K562 (cell line): ENCODE data around the gene LRGUK. TPM values are rescaled to one million over a fixed set of nuclear protein-coding genes. Genes with fewer than 3 reads are reported as not detected.

ENCODE experiments used
- ATAC-seq: fragments of 200-7000 bp; cut with Tn5 transposase; 3 replicates; pipeline ENCODE4 v1.9.1; 2020; ENCODE audit warnings: moderate library complexity
- BruUV-seq: library from RNA; stranded (reverse); fragments of 400-500 nt; replicated peaks from 2 replicates; lab custom pipeline; 2021; lab: Mats Ljungman, UMichigan
- CTCF ChIA-PET: fragments of 300-600 bp; formaldehyde crosslinking; extraction: SDS; loops from one replicate; lab custom pipeline; 2021; ENCODE audit warnings: low intra/inter-chr PET ratio; lab: Yijun Ruan, JAX
- POLR2A ChIA-PET: fragments of 300-600, 350-650 bp; sonication (Branson Sonifier 250); formaldehyde crosslinking; extraction: SDS; loops from one replicate; lab custom pipeline; 2021; ENCODE audit warnings: antibody characterized with exemption, inconsistent platforms; lab: Yijun Ruan, JAX
- DNase-seq, 4 experiments: peaks; one replicate each; pipeline versions ENCODE4 v3.0.0 to v3.0.0-alpha.2; 2011 to 2018; ENCODE audit warnings: low spot score in 3 of 4, mixed read lengths in 3 of 4; ENCODE audit errors: extremely low read depth in 1 of 4
- FAIRE-seq: peaks from 2 replicates; lab custom pipeline; 2011; peaks lifted over from hg19 to GRCh38; lab: Jason Lieb, UNC
- H2AFZ ChIP-seq: 2 replicates; pipeline ENCODE4 v1.6.0; 2011; ENCODE audit warnings: low read depth, low read length, control low read depth, inconsistent platforms
- H3K27ac ChIP-seq: fragments of 200-600 bp; 3 replicates; pipeline ENCODE4 v1.8.0; 2011; ENCODE audit warnings: low read depth, mild to moderate bottlenecking, control low read depth, inconsistent platforms, low read length, moderate library complexity, mixed read lengths; ENCODE audit errors: extremely low read depth
- H3K27me3 ChIP-seq, 2 experiments: fragments of 300-600 bp in 1 of 2; 2 replicates in 1 of 2; 3 replicates in 1 of 2; pipeline versions ENCODE4 v1.6.0 to v1.8.0; 2011; ENCODE audit warnings: inconsistent platforms in 2 of 2, low read length in 2 of 2, mild to moderate bottlenecking in 1 of 2, mixed read lengths in 1 of 2, moderate library complexity in 1 of 2; ENCODE audit not compliant: control insufficient read depth in 2 of 2, insufficient read depth in 2 of 2
- H3K36me3 ChIP-seq: fragments of 300-600 bp; 3 replicates; pipeline ENCODE4 v1.8.0; 2011; ENCODE audit warnings: mild to moderate bottlenecking, low read length, inconsistent platforms; ENCODE audit not compliant: control insufficient read depth, insufficient read depth
- H3K4me1 ChIP-seq, 2 experiments: fragments of 200-600 bp in 1 of 2; replicated peaks in 1 of 2; 2 replicates in 1 of 2; 3 replicates in 1 of 2; pipeline versions ENCODE4 v1.5.1 to v1.8.0; 2011; ENCODE audit warnings: inconsistent platforms in 2 of 2, low read length in 2 of 2, mild to moderate bottlenecking in 1 of 2, mixed read lengths in 1 of 2, moderate library complexity in 1 of 2; ENCODE audit not compliant: control insufficient read depth in 2 of 2, insufficient read depth in 2 of 2
- H3K4me2 ChIP-seq: 2 replicates; pipeline ENCODE4 v1.6.1; 2011; ENCODE audit warnings: low read length, control low read depth, inconsistent platforms, mixed read lengths; ENCODE audit not compliant: insufficient read depth
- H3K4me3 ChIP-seq: fragments of 200-600 bp; sonication (generic), shearing (Covaris generic); 2 replicates; pipeline ENCODE4 v1.5.1; 2016; ENCODE audit warnings: control low read depth, inconsistent platforms
- H3K79me2 ChIP-seq: fragments of 200-600 bp; 3 replicates; pipeline ENCODE4 v1.8.0; 2011; ENCODE audit warnings: low read length, inconsistent platforms; ENCODE audit not compliant: control insufficient read depth, insufficient read depth
- H3K9ac ChIP-seq, 2 experiments: 2 replicates each; pipeline versions ENCODE4 v1.6.0 to v1.6.1; 2011; ENCODE audit warnings: low read depth in 2 of 2, low read length in 2 of 2, control low read depth in 1 of 2, inconsistent platforms in 1 of 2, mild to moderate bottlenecking in 1 of 2, mixed read lengths in 1 of 2; ENCODE audit not compliant: insufficient read depth in 1 of 2
- H3K9me1 ChIP-seq: one replicate; pipeline ENCODE4 v1.6.0; 2011; ENCODE audit warnings: inconsistent platforms, mild to moderate bottlenecking, low read length, moderate library complexity; ENCODE audit not compliant: control insufficient read depth, insufficient read depth
- H3K9me3 ChIP-seq: replicated peaks from 2 replicates; pipeline ENCODE4 v1.5.1; 2011; ENCODE audit warnings: low read depth, low read length, inconsistent platforms; ENCODE audit not compliant: control insufficient read depth, insufficient read depth
- H4K20me1 ChIP-seq: replicated peaks from 2 replicates; pipeline ENCODE4 v1.6.1; 2011; ENCODE audit warnings: low read length, inconsistent platforms, mixed read lengths; ENCODE audit not compliant: control insufficient read depth, insufficient read depth
- NFATC3 ChIP-seq: fragments of 450-650 bp; IDR thresholded peaks from 2 replicates; pipeline ENCODE4 v1.6.1; 2017; ENCODE audit warnings: mild to moderate bottlenecking
- NR0B1 ChIP-seq: fragments of 450-650 bp; IDR thresholded peaks from one replicate; pipeline ENCODE4 v1.6.1; 2018; ENCODE audit warnings: mild to moderate bottlenecking, moderate library complexity; ENCODE audit not compliant: partially characterized antibody
- SAP30 ChIP-seq: fragments of 200-600 bp; sonication (generic); IDR thresholded peaks from 2 replicates; pipeline ENCODE4 v1.6.1; 2012; ENCODE audit warnings: borderline replicate concordance, low read depth, mild to moderate bottlenecking, moderate library complexity, low read length, control low read depth, inconsistent platforms; ENCODE audit not compliant: insufficient read depth, poor library complexity, severe bottlenecking
- ZNF589 ChIP-seq: fragments of 200-800 bp; sonication (Bioruptor generic); IDR thresholded peaks from 2 replicates; pipeline ENCODE4 v1.6.1; 2016; ENCODE audit warnings: low read depth, missing genetic modification characterization, missing compliant biosample characterization
- ZNF699 ChIP-seq: fragments of 250-450 bp; sonication (Bioruptor Pico); IDR thresholded peaks from 2 replicates; pipeline ENCODE4 v1.8.0; 2021; ENCODE audit warnings: mild to moderate bottlenecking, moderate library complexity; ENCODE audit not compliant: insufficient replicate concordance
- ZNF785 ChIP-seq: fragments of 250-450 bp; sonication (Bioruptor Pico); IDR thresholded peaks from 2 replicates; pipeline ENCODE4 v1.4.0; 2020; ENCODE audit warnings: mild to moderate bottlenecking
- WGBS: fragments of 100-300 bp; shearing (Covaris generic); methylation state at CpG from one replicate; pipeline ENCODE4 v1.1.6; 2016; ENCODE audit warnings: low coverage, mixed read lengths; ENCODE audit not compliant: insufficient coverage; ENCODE audit errors: missing lambda C conversion rate; 5-methylcytosine and 5-hydroxymethylcytosine counted together
- in situ Hi-C: fragments of 300-500 bp; cut with MboI; formaldehyde crosslinking; loops from 4 replicates; pipeline ENCODE4 v1.15.0; 2018; ENCODE audit warnings: inconsistent platforms, mixed read lengths
- intact Hi-C: fragments of 100-400 bp; cut with micrococcal nuclease; formaldehyde crosslinking; loops from 2 replicates; pipeline ENCODE4 v1.14.2; 2022
- polyA plus RNA-seq, 8 experiments: library from polyadenylated mRNA; depleted of rRNA in 4 of 8; stranded (reverse) in 5 of 8; unstranded in 3 of 8; fragments of >200 nt; fragmentation: Nextera tagmentation in 2 of 8; fragmentation: Illumina TruSeq in 1 of 8; extraction: Ambion mirVana in 2 of 8; extraction: Trizol in 1 of 8; gene quantifications; 2 replicates each; pipeline versions ENCODE4 v1.2.1 to v1.2.3, GENCODE V29; 2011 to 2014; ENCODE audit warnings: inconsistent platforms in 1 of 8, missing spikeins in 1 of 8
- total RNA-seq, 7 experiments: library from RNA; depleted of rRNA in 6 of 7; stranded (reverse); fragments of >200 nt in 6 of 7; fragmentation: Illumina TruSeq in 2 of 7; extraction: Trizol in 2 of 7; gene quantifications; 2 replicates each; pipeline versions ENCODE4 v1.2.1 to v1.2.3, GENCODE V29; 2011 to 2021; ENCODE audit warnings: low replicate concordance in 1 of 7
- TF ChIP-seq, protein P1 (sequence below): fragments of 200-400 bp; formaldehyde crosslinking; IDR thresholded peaks from 2 replicates; pipeline ENCODE4 v1.6.1; 2017; ENCODE audit warnings: mild to moderate bottlenecking, low read depth, low read length, moderate library complexity
- TF ChIP-seq, protein P2 (sequence below): fragments of 450-650 bp; formaldehyde crosslinking; IDR thresholded peaks from 2 replicates; pipeline ENCODE4 v1.4.0; 2020; ENCODE audit warnings: mild to moderate bottlenecking, mixed read lengths
- TF ChIP-seq, protein P3 (sequence below), 2 experiments: fragments of 450-650 bp; IDR thresholded peaks; 2 replicates each; pipeline ENCODE4 v1.6.1; 2016

The LRGUK gene
- total and polyA plus RNA-seq, 9 of the 15 experiments (the other 6 are each of a cell fraction or from before 2014, with no cell fraction given), result 0.04 to 0.33 (median 0.18) TPM

DNA sequence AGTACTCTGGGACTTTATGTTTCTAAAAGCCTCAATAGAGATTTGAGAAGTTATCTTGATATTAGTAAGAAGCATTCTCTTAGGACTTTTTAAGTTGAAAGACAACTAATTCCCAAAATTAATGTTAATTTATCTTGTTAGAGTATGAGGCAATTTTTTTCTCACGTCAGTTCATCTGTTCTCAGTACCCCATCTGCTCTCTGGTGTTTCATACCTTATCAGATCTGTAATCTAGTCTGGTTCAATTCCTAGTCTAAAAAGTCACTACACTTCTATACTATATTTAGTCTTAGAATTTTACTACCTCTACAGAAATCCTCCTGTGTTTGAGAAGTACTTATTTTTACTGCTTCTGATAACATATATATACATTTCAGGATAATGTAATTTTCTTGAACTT lies 66.1 kb downstream of the LRGUK start:
- H3K79me2 ChIP-seq, result no peaks in the 10 kb centered on the region
- no peaks in the 10 kb centered on the region for H4K20me1 ChIP-seq
- no peak overlapping the region for H3K4me2 ChIP-seq
- no peak overlapping the region for H3K4me3 ChIP-seq
- no peak for DNase-seq
- no peaks in the 10 kb centered on the region for H3K27me3 ChIP-seq
- H3K27ac ChIP-seq, result no peak overlapping the region
- no TSS peak for BruUV-seq
- FAIRE-seq, result no peak
- TF ChIP-seq NFATC3, result no peak
- TF ChIP-seq, protein P1, sequence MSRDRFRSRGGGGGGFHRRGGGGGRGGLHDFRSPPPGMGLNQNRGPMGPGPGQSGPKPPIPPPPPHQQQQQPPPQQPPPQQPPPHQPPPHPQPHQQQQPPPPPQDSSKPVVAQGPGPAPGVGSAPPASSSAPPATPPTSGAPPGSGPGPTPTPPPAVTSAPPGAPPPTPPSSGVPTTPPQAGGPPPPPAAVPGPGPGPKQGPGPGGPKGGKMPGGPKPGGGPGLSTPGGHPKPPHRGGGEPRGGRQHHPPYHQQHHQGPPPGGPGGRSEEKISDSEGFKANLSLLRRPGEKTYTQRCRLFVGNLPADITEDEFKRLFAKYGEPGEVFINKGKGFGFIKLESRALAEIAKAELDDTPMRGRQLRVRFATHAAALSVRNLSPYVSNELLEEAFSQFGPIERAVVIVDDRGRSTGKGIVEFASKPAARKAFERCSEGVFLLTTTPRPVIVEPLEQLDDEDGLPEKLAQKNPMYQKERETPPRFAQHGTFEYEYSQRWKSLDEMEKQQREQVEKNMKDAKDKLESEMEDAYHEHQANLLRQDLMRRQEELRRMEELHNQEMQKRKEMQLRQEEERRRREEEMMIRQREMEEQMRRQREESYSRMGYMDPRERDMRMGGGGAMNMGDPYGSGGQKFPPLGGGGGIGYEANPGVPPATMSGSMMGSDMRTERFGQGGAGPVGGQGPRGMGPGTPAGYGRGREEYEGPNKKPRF, result no peak
- TF ChIP-seq, protein P2, sequence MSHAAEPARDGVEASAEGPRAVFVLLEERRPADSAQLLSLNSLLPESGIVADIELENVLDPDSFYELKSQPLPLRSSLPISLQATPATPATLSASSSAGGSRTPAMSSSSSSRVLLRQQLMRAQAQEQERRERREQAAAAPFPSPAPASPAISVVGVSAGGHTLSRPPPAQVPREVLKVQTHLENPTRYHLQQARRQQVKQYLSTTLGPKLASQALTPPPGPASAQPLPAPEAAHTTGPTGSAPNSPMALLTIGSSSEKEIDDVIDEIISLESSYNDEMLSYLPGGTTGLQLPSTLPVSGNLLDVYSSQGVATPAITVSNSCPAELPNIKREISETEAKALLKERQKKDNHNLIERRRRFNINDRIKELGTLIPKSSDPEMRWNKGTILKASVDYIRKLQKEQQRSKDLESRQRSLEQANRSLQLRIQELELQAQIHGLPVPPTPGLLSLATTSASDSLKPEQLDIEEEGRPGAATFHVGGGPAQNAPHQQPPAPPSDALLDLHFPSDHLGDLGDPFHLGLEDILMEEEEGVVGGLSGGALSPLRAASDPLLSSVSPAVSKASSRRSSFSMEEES (CRISPR knock-in tag), result no peak
- no peak for TF ChIP-seq NR0B1
- TF ChIP-seq SAP30, result no peak
- TF ChIP-seq ZNF699 (CRISPR knock-in tag), result no peak
- no peak for TF ChIP-seq ZNF785
- TF ChIP-seq ZNF589 (CRISPR knock-in tag), result no peak
- TF ChIP-seq, protein P3, sequence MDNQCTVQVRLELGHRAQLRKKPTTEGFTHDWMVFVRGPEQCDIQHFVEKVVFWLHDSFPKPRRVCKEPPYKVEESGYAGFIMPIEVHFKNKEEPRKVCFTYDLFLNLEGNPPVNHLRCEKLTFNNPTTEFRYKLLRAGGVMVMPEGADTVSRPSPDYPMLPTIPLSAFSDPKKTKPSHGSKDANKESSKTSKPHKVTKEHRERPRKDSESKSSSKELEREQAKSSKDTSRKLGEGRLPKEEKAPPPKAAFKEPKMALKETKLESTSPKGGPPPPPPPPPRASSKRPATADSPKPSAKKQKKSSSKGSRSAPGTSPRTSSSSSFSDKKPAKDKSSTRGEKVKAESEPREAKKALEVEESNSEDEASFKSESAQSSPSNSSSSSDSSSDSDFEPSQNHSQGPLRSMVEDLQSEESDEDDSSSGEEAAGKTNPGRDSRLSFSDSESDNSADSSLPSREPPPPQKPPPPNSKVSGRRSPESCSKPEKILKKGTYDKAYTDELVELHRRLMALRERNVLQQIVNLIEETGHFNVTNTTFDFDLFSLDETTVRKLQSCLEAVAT (IDR thresholded peaks at IDR 0.05), result no peak
- ChIA-PET POLR2A (no interaction called here), CTCF (no interaction called here)
- peak overlapping the region; percentile 33; the same call in 1 of the 2 replicates for H2AFZ ChIP-seq
- H3K9me1 ChIP-seq, result no peaks in the 10 kb centered on the region
- ATAC-seq, result no peak
- WGBS, result 33% methylated on average over 1 of the region's 1 CpG
- in situ Hi-C loops (no loop called here), intact Hi-C loops (no loop called here)
- H3K9ac ChIP-seq, result no peak overlapping the region
- peaks cover 0 to 17% of the 10 kb centered on the region in 2 experiments; a peak in 3 of 5 replicates for H3K4me1 ChIP-seq
- no peaks in the 10 kb centered on the region for H3K9me3 ChIP-seq
- no peaks in the 10 kb centered on the region for H3K36me3 ChIP-seq
